SK-N-MC (cell line): ENCODE measurements around the gene ETFBKMT.

Experiments used
- EZH2 ChIP-seq: fragments of 200-600 bp; sonication (generic); IDR thresholded peaks from one replicate; pipeline ENCODE4 v1.6.1; 2017; ENCODE audit warnings: antibody characterized with exemption
- POLR2AphosphoS5 ChIP-seq: IDR thresholded peaks from 2 replicates; pipeline ENCODE4 v1.6.1; 2012; ENCODE audit warnings: mild to moderate bottlenecking, low read depth, low read length, borderline replicate concordance

GRCh38 chr12:31612819-31613218 lies 46.7 kb upstream of the ETFBKMT start:
- TF ChIP-seq POLR2AphosphoS5 (no peak), EZH2 (no peak)
